ENCODE data around the gene MT4. TPM values are rescaled to one million over a fixed set of nuclear protein-coding genes. Genes with fewer than 3 reads are reported as not detected.

Gene MT4
- total and polyA plus RNA-seq, 2 of the 4 experiments (the other 2 are of a cell fraction): not detected

GRCh38 chr16:56517206-56517605 lies 47.7 kb upstream of the MT4 start:
- Histone ChIP-seq H4K8ac (ENCODE audit: low read depth in 2 of 2, low read length in 2 of 2) (no peak overlapping the region), H3K23ac (ENCODE audit: low read depth, low read length) (no peak overlapping the region), H3K9ac (ENCODE audit: low read depth, low read length) (no peak overlapping the region), H2BK15ac (ENCODE audit: low read depth, low read length) (no peak overlapping the region), H4K91ac (ENCODE audit: insufficient read depth, low read depth, low read length) (no peak overlapping the region), H3K9me1 (ENCODE audit: insufficient read depth, low read length) (peaks cover 6% of the 10 kb centered on the region; the same call in 1 of the 2 replicates), H2AK9ac (replicated peaks; ENCODE audit: low read depth, low read length, poor library complexity) (no peak overlapping the region), H3K14ac (replicated peaks; ENCODE audit: low read depth, low read length) (no peak overlapping the region), H3K9me3 (ENCODE audit: control insufficient read depth, insufficient read depth, low read length) (no peaks in the 10 kb centered on the region), H3K79me1 (ENCODE audit: low read depth in 1 of 2, low read length in 2 of 2) (peaks cover 22 to 25% of the 10 kb centered on the region in 2 experiments), H3K27me3 (ENCODE audit: control insufficient read depth, insufficient read depth, low read length) (no peaks in the 10 kb centered on the region), H3K4me2 (ENCODE audit: low read depth, low read length) (no peak overlapping the region), H2BK5ac (ENCODE audit: low read depth, low read length, poor library complexity, severe bottlenecking) (no peak overlapping the region), H3K27ac (ENCODE audit: insufficient read depth, low read length) (no peak overlapping the region), H3K56ac (ENCODE audit: extremely low read depth, insufficient read depth, low read length) (no peak overlapping the region), H2BK20ac (ENCODE audit: low read depth, low read length) (no peak overlapping the region), H2BK120ac (ENCODE audit: low read depth, low read length) (no peak overlapping the region), H4K20me1 (ENCODE audit: insufficient read depth, low read length) (0 out of 2 replicates have a peak, but pooled peaks cover 6% of the 10 kb centered on the region), H2AFZ (replicated peaks; ENCODE audit: low read length, poor library complexity) (no peak overlapping the region), H4K5ac (ENCODE audit: low read depth, low read length) (no peak overlapping the region), H2AK5ac (ENCODE audit: low read depth, low read length) (no peak overlapping the region), H3K4me1 (ENCODE audit: control insufficient read depth, insufficient read depth, low read length) (peaks cover 2% of the 10 kb centered on the region; the same call in 1 of the 2 replicates), H3K18ac (ENCODE audit: low read depth, low read length) (no peak overlapping the region), H3K4ac (ENCODE audit: low read depth, low read length) (no peak overlapping the region), H3K4me3 (ENCODE audit: insufficient read depth, low read depth, low read length) (no peak overlapping the region), H3K36me3 (ENCODE audit: control insufficient read depth, insufficient read depth, low read length) (no peaks in the 10 kb centered on the region)
- no TSS peak for BruUV-seq (replicated peaks)
- in situ Hi-C loops (cut with MboI; ENCODE audit: low sequenced_read_pairs) (no loop called here), dilution Hi-C loops (cut with HindIII; ENCODE audit: low sequenced_read_pairs, unreplicated experiment) (no loop called here), intact Hi-C loops (cut with micrococcal nuclease) (no loop called here)
- ChIA-PET CTCF (no interaction called here), POLR2A (ENCODE audit: unreplicated experiment) (no interaction called here)
- ATAC-seq (ENCODE audit: low read depth) (no peak), DNase-seq (no peak)
- TF ChIP-seq RCOR1 (IDR thresholded peaks at IDR 0.05; ENCODE audit: insufficient replicate concordance, low read length): no peak
- no peak for TF ChIP-seq RFX5 (IDR thresholded peaks at IDR 0.05; ENCODE audit: low read depth, low read length)
- TF ChIP-seq BHLHE40 (IDR thresholded peaks at IDR 0.05; ENCODE audit: low read depth, low read length): no peak
- no peak for TF ChIP-seq ELK1 (IDR thresholded peaks at IDR 0.05; ENCODE audit: borderline replicate concordance, low read depth, low read length)
- no peak for TF ChIP-seq USF2 (IDR thresholded peaks at IDR 0.05; ENCODE audit: low read depth, low read length)
- no peak for TF ChIP-seq FOS (IDR thresholded peaks at IDR 0.05; ENCODE audit: low read depth, low read length)
- TF ChIP-seq CEBPB (IDR thresholded peaks at IDR 0.05; ENCODE audit: low read depth, low read length): no peak
- no peak for TF ChIP-seq RAD21 (IDR thresholded peaks at IDR 0.05; ENCODE audit: low read length)
- no peak for TF ChIP-seq POLR2A (IDR thresholded peaks at IDR 0.05; ENCODE audit: low read depth, low read length)
- TF ChIP-seq MAFK (IDR thresholded peaks at IDR 0.05; ENCODE audit: low read depth, low read length): no peak
- TF ChIP-seq SMC3 (IDR thresholded peaks at IDR 0.05; ENCODE audit: low read depth, low read length): no peak
- TF ChIP-seq CHD1 (IDR thresholded peaks at IDR 0.05; ENCODE audit: low read depth, low read length): no peak
- TF ChIP-seq MXI1 (IDR thresholded peaks at IDR 0.05; ENCODE audit: borderline replicate concordance, low read depth, low read length): no peak
- no peak for TF ChIP-seq NFE2L2 (IDR thresholded peaks at IDR 0.05; ENCODE audit: low read depth, low read length)
- no peak for TF ChIP-seq MAZ (IDR thresholded peaks at IDR 0.05; ENCODE audit: borderline replicate concordance, low read depth, low read length)
- 71% methylated on average over 2 of the region's 2 CpGs; no CpG with 5 or more reads in 1 of the 2 experiments for WGBS, 2 experiments (ENCODE audit: extremely low coverage in 2 of 2, insufficient read length in 1 of 2)

All from IMR-90 (cell line).